Measurements from ENCODE around the gene TSTD2.
A peak's percentile ranks its signal among the peaks of the same experiment; 100 is the strongest.
"Not testable (repeated sequence)": the region's sequence is repeated elsewhere in the genome, so short reads cannot be mapped to it uniquely, and the experiment has no call there.

Gene TSTD2

GRCh38 chr9:97586909-97587308 is 46.3 kb downstream of the TSTD2 start:
- not testable (repeated sequence) for DNase-seq (ENCODE audit: low spot score)

GRCh38 chr9:97584778-97585177 is 48.4 kb downstream of the TSTD2 start:
- DNase-seq (ENCODE audit: low spot score): not testable (repeated sequence)

GRCh38 chr9:97581590-97581989 is 51.6 kb downstream of the TSTD2 start:
- DNase-seq (ENCODE audit: low spot score): not testable (repeated sequence)

GRCh38 chr9:97579914-97580313 is 53.3 kb downstream of the TSTD2 start:
- no peak for DNase-seq (ENCODE audit: low spot score)

DNA sequence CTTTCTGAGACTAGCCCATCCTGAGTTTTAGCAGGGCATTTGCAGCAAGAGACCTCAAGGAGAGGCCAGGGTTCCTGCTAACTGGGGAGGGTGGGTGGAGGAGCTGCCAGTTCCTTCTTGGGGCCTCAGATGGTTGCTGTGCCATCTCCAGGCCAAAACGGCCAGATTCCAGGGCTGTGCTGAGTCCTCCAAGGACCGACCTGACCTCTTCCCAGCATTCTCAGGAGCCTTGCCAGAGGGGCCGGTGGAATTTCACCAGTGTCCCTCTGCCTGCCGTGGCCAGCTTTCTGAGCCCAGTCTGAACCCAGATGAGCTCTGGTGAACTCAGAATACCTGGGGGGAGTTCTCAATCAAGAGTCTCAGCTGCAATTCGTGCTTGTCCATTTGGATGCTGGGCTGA is 54.3 kb downstream of the TSTD2 start:
- DNase-seq (ENCODE audit: low spot score): no peak

- DNase-seq (ENCODE audit: low spot score): no peak
These were observed 56.1 kb downstream of the TSTD2 start for GRCh38 chr9:97577051-97577450.

- no peak for DNase-seq (ENCODE audit: low spot score)
These were observed 57.4 kb downstream of the TSTD2 start for GRCh38 chr9:97575673-97576200.

DNA sequence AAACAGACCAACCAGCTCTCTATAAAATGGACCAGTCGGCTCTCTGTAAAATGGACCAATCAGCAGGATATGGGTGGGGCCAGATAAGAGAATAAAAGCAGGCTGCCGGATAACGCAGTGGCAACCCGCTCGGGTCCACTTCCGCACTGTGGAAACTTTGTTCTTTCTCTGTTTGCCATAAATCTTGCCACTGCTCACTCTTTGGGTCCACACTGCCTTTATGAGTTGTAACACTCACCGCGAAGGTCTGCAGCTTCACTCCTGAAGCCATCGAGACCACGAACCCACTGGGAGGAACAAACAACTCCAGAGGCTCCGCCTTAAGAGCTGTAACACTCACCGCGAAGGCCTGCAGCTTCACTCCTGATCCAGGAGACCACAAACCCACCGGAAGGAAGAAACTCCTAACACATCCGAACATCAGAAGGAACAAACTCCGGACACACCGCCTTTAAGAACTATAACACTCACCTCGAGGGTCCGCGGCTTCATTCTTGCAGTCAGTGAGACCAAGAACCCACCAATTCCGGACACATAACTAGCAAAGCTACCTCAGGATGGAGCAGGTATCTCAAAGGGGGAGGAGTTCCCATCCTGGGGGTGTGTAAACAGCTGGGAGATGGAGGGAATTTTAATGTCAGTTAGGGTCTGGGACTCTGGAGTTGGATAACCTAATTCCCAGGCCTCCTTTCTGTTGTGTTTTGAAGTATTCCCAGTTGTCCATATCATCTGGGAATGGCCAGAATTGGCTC is 58.1 kb downstream of the TSTD2 start:
- DNase-seq (ENCODE audit: low spot score): not testable (repeated sequence)

GRCh38 chr9:97574101-97574571 is 59.0 kb downstream of the TSTD2 start:
- not testable (repeated sequence) for DNase-seq (ENCODE audit: low spot score)

DNA sequence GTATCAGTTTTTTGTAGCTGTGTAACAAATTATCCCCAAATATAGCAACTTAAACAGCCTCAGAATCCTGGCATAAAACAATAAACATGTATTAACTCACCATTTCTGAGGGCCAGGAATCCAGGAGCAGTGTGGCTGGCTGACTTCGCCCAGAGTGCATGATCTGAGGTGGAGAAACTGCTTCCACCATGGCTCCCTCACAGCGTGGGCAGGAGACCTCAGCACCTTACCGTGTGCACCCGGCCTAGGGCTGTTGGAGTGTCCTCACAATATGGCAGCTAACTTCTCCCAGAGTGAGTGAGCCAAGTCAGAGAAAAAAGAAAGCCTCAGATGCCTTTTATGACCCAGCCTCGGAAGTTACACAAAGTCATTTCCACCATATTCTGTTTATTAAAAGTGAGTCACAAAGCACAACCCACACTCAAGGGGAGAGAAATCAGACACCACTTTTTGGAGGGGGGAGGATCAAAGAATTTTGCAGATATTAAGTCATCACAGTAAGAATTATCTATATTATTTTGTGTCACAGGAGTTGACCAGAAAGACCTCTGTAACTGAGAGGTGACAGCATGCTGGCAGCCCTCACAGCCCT is 59.6 kb downstream of the TSTD2 start:
- no peak for DNase-seq (ENCODE audit: low spot score)

- DNase-seq (ENCODE audit: low spot score): no peak
These were observed 60.2 kb downstream of the TSTD2 start for GRCh38 chr9:97572892-97573365.

DNA sequence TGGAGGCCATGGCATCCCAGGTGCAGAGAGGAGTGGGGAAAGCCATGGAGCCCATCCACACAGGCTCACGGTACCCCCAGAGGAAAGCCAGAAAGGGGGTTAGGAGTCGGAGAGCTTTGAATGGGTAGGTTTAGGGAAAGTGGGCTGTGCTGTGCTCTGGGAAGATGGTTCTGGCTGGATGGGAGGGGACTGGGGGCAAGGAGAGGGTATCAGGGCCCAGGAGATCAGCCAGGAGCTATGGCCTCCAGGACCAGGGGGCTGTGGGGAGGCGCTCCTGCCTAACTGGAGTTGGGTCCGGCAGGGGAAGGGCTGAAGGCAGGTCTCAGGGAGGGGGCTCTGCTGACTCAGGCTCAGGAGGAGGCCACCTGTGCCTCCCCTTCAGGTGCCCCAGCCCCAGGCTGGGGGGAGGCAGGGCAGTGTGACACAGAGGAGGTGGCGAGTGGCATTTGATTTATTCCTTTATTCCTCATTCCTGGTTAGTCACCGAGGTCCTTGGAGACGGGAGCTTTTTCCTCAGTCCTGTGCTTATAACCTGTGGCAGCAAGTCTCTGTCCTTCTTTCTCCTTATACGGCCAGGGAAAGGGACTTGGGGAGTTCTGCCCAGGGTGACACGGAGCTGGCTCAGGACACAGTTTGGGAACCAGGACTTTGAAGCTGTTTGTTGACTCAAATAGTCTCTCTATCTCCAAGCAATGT is 60.8 kb downstream of the TSTD2 start:
- no peak for DNase-seq (ENCODE audit: low spot score)

- DNase-seq (ENCODE audit: low spot score): no peak
These were observed 61.5 kb downstream of the TSTD2 start for GRCh38 chr9:97571664-97572063.

DNA sequence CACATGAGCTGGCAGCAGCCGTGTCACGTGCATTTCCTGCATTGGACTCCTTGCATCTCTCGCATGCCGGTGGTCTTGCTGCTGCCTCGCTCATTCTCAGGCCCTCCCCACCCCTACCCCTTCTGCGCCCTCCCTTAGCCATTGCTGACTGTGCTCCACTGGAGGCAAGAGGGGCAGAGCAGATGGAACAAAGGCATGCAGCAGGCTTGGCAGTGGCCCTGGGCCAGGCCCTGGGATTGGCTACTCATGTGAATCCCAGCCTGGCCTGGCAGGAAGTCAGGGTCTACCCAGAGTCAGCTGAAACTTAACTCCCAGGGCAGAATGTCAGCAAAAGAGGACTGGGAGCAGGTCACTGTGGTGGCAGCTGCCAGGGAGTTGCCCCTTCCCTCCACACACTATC is 62.3 kb downstream of the TSTD2 start:
- DNase-seq (ENCODE audit: low spot score): no peak

GRCh38 chr9:97568461-97569275 is 64.5 kb downstream of the TSTD2 start:
- no peak for DNase-seq (ENCODE audit: low spot score)

DNA sequence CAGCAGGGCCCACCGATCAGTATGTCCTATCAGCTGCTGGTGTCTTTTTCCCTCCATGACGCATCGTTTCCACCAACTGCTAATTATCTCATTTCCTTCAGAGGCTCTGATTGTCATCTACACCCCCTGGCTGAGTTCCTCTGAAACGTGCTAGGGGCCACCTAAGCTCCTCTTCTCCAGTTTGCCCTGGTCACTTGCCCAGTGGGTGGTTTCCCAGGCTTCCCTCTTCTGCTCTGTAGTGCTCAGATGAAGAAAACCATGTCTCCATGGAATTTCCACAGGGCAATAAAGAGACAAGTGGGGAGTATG is 65.3 kb downstream of the TSTD2 start:
- no peak for DNase-seq (ENCODE audit: low spot score)

DNA sequence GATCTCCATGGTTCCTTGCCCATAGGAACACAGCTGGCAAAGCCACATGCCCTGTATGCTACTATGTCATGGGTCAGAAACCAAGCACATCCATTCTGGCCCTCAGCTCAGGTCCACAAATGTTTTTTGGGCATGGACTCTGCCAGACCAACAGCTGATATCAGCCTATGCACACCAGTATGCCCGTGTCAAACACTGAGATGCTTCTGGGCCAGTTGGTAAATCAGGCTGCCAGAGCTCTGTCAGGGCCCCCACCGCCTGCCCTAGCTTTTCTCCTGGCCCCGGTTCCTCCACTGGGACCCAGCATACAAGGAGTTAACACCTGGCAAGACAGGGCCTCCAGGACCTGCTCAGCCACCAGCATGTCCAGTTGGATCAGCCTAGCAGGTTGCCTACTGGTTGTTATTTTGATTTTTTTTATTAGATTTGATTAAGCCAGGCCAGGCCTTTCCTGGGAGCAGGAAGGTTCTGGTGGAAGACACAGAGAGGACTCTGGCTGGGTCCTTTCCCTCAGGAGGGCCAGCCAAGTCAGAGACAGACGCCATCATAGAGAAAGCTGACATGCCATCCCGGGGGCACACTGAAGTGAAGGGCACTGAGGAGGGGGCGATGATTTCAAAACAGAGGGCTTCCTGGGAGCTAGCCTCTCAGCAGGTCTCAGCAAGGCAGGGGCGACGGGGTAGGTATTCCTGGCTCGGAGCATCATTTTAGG is 65.8 kb downstream of the TSTD2 start:
- DNase-seq (ENCODE audit: low spot score): no peak

- no peak for DNase-seq (ENCODE audit: low spot score)
These were observed 67.9 kb downstream of the TSTD2 start for GRCh38 chr9:97565262-97565661.

GRCh38 chr9:97564291-97565175 is 68.6 kb downstream of the TSTD2 start:
- peak; percentile 62 for DNase-seq (ENCODE audit: low spot score)

GRCh38 chr9:97563458-97564135 is 69.6 kb downstream of the TSTD2 start:
- no peak for DNase-seq (ENCODE audit: low spot score)
